Measurements from ENCODE around the gene ALG3.
A peak's percentile ranks its signal among the peaks of the same experiment; 100 is the strongest.

DNA sequence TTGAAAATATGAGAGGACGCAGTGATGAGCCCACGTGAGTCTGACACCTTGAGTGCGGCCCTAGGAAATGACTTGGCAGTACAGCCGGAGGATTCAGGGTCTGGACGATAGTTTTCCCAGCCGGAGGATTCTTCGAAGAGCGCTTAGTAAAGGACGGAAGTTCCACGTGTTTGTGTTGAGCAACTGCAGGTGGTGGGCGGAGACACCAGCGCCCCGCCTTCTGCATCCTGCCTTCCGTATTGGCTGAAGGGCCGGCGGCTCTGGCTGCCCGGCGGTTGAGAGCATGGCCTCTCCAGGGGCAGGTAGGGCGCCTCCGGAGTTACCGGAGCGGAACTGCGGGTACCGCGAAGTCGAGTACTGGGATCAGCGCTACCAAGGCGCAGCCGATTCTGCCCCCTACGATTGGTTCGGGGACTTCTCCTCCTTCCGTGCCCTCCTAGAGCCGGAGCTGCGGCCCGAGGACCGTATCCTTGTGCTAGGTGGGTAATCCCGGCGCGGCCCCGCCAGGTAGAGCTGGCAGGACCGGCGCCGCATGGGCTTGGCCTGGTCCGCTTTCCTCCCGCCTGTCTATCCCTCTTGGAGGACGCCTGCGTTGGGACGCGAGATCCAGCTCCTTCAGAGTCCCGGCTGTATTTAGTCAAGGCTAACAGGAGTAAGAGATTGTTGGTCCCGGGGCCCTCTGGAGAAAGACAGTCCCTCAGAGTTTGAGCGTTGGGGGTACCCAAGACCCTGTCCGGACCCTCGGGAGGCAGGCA lies 827 bp upstream of the ALG3 start, which contains the start of gene EEF1AKMT4:
- TF ChIP-seq, protein P1, sequence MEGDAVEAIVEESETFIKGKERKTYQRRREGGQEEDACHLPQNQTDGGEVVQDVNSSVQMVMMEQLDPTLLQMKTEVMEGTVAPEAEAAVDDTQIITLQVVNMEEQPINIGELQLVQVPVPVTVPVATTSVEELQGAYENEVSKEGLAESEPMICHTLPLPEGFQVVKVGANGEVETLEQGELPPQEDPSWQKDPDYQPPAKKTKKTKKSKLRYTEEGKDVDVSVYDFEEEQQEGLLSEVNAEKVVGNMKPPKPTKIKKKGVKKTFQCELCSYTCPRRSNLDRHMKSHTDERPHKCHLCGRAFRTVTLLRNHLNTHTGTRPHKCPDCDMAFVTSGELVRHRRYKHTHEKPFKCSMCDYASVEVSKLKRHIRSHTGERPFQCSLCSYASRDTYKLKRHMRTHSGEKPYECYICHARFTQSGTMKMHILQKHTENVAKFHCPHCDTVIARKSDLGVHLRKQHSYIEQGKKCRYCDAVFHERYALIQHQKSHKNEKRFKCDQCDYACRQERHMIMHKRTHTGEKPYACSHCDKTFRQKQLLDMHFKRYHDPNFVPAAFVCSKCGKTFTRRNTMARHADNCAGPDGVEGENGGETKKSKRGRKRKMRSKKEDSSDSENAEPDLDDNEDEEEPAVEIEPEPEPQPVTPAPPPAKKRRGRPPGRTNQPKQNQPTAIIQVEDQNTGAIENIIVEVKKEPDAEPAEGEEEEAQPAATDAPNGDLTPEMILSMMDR (IDR thresholded peaks at IDR 0.05) = no peak
- TF ChIP-seq SIN3A (IDR thresholded peaks at IDR 0.05; ENCODE audit: borderline replicate concordance, insufficient read depth, low read depth, low read length) (peak; percentile 97), POLR2AphosphoS5 (IDR thresholded peaks at IDR 0.05; ENCODE audit: low read depth, low read length) (no peak)
- TF ChIP-seq, protein P2, sequence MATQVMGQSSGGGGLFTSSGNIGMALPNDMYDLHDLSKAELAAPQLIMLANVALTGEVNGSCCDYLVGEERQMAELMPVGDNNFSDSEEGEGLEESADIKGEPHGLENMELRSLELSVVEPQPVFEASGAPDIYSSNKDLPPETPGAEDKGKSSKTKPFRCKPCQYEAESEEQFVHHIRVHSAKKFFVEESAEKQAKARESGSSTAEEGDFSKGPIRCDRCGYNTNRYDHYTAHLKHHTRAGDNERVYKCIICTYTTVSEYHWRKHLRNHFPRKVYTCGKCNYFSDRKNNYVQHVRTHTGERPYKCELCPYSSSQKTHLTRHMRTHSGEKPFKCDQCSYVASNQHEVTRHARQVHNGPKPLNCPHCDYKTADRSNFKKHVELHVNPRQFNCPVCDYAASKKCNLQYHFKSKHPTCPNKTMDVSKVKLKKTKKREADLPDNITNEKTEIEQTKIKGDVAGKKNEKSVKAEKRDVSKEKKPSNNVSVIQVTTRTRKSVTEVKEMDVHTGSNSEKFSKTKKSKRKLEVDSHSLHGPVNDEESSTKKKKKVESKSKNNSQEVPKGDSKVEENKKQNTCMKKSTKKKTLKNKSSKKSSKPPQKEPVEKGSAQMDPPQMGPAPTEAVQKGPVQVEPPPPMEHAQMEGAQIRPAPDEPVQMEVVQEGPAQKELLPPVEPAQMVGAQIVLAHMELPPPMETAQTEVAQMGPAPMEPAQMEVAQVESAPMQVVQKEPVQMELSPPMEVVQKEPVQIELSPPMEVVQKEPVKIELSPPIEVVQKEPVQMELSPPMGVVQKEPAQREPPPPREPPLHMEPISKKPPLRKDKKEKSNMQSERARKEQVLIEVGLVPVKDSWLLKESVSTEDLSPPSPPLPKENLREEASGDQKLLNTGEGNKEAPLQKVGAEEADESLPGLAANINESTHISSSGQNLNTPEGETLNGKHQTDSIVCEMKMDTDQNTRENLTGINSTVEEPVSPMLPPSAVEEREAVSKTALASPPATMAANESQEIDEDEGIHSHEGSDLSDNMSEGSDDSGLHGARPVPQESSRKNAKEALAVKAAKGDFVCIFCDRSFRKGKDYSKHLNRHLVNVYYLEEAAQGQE (IDR thresholded peaks at IDR 0.05; ENCODE audit: insufficient read depth in 1 of 2, low read depth in 2 of 2, low read length in 1 of 2) = no peak; a peak in 1 of 4 replicates

Measured in Panc1 (cell line).